Activated T-cell treated with anti-CD3 and anti-CD28 coated beads for 48 hours (primary cell): Measurements from ENCODE around the gene HOXA1.

Experiments used
- DNase-seq: peaks from one replicate; pipeline ENCODE4 v3.0.0-alpha.2; 2020; ENCODE audit warnings: low read depth

HOXA1 gene

DNA sequence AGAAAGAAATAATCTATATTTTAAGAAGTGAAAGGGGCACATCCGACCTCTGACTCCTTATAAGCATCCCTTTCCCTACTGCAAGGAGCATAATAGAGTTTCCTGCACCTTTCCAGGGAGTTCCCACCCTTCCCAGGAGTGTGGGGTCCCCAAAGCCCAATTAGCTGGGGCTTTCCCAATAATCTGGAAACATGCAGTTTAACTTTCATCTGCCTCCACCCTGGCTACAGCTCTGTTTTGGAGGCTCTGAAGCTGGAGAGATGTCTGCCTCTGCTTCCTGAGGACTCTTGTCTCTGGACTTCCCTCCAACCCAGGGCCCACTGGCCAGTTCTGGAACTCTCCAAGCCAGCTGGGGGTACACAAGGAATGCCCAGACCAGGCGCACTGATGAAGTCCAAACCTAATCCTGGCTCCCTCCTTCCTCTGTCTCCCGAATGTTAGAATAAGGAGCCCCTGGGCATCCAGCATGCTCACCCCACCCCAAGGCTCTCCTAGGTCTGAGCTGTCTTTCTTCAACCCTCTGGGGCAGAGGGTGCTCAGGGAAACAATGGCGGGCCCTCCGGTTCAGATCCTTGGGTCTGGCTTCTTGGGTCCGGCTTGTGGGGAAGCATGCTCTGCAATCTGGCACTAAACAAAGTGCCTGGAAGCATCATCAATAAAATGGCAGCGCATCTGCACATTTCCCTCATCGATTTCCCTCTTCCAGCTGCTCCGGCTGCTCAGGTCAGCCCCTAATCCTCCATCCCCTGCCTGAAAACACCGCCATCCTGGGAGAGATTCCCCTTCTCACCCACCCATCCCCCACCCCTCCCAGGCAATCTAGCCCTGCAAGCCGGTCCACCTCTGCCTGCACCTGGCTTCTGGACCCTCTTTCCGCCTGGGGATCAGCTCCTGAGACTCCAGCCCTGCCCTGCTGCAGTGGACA, 21.4 kb upstream of the HOXA1 start:
- DNase-seq, result no peak

DNA sequence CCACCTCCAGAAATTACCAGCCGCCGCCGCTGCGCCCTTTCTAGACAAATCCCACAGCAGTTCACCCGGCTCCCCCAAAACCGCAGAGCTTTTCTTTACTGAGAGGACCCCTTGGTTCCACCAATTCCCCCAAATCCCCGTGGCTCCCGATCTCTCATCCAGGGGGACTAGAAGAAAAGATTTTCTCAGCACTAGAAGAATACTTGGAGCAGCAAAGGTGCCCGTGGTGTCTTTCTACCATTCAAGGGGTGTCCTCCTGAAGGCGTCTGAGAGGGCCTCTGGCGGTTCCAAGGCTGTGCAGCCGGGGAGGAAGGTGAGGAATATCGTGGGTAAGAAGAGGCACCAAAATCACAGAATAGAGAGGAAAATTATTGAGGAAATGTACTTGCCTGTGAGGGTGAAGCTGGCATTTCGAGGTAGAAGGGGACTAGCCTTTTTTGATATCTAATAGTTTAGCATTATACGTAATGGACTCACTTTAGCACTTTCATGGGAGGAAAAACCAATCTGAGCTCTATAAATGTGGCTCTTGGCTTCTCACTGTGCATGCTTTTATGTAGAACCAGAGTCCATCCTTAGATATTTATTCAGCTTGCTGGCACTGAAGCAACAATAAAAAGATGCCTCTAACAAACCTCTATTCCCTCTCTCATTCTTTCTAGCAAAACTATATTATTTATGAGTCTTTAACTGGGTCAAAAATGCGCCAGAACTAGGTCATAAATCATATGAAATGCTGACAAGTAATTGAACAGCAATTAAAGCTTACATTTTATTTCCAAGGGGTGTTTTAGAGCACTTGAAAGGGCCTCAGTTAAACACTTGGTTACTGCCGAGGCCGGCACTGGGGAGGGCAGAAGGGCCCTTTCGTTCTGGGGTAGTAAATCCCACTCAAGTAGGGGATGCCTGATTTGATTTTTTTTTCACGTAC, 20.5 kb upstream of the HOXA1 start:
- DNase-seq, result no peak

DNA sequence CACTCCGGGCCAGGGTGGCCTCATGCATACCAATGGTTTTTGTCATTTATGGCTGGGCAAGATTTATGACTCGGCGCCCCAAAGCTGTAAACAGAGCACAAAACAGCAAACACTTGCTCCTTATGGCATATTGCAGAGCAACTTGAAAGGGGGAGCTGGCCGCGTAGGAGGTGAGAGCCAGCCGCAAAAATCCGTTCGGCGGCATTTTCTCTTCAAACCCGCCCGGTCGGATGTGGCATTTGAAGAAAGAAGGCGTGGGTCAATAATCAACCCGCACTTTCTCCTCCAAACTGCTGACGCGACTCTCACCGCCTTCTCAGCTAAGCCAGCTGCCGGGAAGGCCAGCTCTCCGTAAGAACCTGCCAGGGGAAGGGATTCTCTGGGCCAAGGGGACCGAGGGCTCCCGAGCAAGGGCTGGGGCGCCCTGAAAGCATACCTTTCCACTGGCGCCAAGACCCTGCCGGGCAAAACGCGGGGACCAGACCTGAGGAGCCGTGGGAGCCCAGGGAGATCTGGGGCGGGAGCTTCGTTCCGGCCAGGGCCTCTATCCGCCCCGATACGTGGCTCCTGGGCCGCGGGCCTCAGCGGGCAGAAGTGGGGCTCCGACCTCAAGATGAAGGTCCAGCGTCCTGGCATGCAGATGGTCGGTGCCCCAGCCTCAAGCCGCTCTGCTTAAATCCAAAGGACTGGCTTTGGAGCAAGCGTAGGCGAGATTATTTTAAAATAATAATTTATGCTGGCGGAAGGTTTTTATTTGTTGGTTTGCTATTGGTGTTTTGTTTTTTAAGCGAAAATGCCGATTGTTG, 19.6 kb upstream of the HOXA1 start:
- no peak for DNase-seq

DNA sequence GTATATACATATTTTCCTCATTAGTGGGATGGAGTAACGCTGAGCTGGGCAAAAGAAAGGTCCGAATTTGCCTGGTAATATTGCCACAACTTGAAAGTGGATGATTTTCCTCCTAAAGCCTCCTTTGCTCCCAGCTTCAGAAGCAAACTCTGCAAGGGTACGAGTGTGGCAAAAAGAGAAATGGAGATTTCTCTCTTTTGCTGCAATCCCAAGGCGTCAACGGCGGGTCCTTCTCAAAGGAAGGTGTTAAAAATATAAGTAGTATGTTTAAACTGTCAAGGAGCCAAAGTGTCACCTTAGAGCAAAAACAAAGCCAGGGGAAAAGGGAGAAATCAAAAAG, 19.1 kb upstream of the HOXA1 start:
- DNase-seq, result no peak

DNA sequence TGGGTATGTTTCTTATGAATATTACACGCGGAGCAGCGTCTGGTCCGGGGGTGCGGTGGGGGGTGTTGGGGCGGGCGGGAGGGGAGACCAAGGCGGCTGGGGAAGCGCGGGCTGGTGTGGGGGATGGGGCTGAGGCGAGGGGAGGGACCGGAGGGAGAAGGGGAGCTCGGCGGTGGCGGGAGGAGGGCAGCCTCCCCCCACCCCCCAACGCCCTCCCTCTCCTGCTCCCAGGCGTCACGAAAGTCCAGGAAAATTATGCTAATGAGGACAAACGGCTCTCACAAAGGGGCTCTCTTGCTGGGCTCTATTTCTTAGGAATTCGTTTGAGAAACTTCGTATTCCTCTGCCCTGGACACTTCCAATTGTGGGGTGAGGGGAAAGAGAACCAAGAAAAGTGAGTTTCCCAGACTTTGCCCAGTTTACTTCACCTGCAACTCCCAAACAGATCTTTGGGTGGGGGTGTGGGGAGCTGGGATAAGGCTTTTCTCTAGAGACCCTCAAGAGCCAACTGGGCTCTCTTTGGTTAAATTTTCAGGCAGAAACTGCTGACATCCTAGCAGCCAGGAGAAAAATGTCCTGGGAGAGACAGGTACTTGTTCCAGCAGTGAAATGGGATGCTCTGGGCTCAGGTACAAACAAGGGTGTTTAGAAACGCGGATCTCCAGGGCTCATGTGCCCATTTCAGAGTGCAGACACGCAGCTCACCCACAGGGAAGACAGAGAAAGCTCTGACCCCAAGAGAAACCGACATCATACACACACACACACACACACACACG, 18.4 kb upstream of the HOXA1 start:
- no peak for DNase-seq

DNA sequence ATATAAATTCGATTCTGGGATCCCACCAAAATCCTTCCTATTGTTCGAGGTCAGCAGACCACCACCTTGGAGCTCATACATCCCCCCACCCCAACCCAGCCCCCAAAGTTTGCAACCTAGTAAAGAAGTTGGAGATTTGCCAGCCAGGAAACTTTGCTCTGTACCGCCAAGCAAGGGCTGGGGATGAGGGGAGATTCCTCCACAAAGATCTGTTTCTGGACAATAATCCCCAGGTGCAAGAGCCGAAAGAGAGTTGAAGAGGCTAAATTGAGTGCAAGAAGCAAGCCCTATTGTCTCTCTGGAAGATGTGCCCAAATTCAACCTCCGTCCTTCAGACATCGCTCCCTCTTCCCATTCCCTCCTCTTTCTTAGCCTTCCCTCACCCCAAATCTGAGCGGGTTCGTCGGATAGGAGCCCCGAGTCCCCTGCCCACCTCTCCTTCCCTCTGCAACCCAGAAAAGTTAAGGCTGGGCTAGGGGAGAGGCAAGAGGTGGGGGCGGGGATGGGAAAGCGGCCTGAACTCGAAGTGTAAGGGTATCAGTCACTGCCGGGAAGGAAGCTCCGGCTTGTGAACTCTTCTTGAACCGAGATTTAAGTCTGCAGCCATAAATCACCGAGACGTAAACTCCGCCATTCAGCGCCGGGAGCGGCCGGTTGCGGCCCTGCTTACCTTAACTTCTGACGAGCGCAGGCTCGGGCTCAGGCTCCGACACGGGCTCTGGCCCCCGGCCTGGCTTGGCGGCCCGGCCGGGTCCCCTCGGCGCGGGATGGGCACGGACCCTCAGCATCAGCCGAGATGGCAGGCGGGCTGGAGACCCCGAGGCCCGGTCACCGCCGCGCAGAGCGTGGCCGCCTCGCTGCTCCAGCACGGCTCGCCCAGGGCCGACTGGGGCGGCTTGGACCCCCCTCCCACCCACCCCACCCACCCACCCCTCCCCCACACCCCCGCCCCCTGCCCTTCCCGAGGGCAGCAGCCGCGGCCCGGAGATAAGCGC, 17.5 kb upstream of the HOXA1 start:
- no peak for DNase-seq

DNA sequence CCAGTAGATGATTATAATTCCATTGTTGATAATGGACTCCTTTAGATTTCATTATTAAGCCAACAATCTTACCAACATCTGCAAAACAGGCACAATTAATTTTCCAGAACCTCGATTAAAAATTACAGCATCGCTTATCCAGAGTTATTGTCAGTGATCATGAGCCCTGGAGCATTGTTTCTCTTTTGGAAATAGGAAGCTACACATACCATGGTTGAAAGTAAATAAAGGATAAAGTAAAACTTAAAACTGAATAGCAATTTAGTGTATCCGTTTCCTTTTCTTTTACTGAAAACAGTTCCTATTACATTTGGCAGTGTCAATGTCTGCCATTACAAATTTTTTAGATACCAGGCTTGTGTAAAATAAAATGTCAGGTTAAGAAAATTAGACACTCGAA, 16.6 kb upstream of the HOXA1 start:
- no peak for DNase-seq

DNA sequence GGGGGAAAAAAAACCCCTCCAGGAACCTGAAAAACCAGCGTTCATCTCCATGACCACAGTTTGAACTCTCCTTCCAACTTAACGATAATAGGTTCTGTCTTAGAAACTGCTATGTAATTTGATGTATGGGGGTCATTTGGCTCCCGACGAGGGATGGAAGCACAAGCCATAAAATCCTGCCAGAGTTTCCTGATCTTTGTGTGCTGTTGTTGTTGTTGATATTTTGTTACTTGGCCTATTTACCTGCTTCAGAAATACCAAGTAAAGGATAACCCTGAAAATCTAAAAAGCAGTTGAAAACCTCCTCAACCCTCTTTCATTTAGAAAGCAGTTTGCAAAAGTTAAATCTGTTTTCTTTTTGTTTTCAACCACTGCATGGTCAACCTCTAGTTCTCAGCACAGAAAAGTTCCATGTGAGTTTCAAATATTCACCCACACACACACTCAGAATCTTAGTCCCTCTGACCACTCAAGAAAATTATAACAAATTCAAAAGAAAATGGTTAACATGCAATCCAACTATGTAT, 16.0 kb upstream of the HOXA1 start:
- no peak for DNase-seq

DNA sequence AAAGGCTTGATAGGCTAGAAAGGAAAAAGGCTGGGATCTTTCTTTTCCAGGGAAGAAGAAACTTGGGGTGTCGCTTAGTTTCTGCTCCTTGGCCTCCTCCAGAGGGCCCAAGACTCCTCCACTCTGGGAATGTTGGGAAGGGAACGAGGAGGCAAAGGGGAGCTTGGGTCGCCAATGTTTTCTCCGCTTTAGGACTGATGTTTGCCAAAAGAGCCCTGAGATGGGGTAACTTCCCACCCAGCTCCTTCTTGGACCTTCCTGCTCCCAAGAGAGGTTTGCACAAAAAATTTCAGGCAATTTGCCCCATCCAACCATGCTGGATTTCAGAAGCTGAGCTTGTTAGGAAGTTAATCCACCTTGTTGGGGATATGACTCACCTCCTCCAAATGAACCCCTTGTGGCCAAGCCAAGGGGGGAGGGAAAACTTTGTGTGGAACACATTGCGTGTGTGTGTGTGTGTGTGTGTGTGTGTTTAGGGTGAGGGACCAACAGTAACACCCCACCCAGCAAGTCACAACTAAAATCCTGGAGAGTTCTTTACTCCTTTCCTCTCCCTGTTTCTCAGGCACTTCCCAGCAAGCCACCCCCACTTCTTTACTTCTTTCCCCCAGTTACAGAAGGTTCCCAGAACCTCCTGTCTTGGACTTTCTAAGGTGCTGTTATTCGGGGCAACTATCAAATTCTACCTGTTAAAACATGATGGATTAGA, 15.4 kb upstream of the HOXA1 start:
- DNase-seq, result no peak

DNA sequence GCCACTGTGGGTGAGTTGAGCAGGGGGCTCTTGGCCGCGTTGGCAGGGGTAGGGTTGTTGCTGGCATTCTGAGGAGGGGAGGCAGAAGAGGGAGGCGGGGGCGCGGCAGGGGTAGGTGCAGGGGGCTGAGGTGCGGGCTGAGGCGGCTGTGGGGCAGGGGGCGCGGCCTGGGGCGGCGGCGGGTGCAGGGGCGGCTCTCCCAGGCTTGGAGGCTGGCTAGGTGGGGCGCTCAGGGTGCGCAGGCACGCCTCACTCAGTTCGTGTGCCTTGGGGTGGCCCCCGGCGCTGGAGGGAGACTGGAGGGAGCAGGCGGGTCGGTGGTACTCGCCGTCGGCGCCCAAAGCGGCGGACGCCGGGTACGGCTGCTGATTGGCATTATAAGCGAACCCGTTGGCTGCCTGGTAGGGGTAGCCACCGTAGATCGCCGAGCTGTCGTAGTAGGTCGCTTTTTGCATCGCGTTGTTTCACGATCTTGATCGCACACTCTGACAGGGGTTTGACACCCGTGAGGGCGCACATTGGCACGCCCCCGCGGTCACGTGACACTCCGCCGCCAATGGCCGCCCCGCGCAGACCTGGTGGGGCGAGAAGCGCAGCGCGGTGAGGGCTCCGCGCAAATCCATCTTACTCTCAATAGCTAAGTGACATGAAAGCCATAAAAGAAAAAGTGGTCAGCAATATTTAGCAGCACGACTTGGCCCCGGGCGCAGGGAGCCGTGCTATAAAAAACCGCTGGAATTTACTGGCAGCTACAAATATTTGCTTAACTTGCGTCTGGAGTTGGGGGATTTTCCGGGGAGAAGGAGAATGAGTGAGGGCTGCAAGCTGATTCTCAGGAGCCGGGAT, 14.6 kb upstream of the HOXA1 start:
- no peak for DNase-seq

DNA sequence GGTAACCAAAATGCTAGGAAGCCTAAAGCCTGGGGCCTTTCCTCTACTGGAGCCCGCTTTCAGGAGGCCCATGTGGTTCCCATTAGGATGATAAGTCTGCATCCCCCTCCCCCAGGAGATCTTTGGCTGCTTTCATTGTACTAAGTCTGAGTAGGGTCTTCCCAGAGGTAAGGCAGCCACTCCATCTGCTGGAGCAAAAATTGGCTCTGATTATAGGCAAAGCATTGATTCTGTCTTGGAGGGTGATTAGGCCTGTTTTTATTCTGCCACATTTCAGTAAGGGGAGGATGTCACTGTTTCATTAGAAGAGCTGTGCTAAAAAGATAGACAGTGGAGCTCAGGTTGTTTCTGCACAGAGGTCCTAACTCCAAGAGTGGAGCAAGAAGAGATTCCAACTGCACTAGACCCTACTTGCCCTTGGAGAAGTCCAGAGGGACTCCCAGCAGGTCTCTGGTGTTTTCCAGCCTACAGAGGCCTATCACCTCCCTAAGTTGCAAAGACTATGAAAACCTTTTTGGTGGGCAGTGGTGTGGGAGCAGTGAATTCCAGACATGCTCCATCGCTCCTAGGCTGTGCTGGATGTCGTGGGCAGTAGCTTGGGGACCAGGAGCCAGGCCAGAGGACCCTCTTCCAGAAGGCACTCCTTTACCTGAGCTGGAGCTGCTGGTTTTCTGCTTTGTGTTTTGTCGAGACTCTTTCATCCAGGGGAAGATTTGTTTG, 13.8 kb upstream of the HOXA1 start:
- no peak for DNase-seq

DNA sequence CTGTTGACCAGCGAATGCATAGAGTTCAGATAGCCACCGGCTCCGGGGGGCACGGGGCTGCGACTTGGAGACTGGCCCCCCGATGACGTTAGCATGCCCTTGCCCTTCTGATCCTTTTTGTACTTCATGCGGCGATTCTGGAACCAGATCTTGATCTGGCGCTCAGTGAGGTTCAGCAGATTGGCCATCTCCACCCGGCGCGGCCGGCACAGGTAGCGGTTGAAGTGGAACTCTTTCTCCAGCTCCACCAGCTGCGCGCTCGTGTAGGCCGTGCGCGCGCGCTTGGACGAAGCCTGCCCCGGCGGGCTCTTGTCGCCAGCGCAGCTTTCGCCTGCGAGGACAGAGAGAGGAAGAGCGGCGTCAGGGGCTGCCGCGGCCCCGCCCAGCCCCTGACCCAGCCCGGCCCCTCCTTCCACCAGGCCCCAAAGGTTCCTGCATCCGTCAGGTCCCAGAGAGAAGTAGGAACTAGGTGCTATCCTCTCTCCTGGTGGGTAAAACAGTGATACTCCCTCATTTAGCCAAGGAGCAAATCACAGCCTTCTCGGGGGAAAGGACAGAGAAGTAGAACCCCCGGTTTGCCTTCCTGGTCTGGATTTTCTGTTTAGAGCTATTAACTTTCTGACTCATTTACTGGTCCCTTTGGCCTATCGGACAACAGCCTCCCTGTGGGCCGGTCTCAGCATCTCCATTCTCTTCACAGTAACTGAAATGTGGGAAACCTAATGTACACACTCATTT, 12.8 kb upstream of the HOXA1 start:
- DNase-seq, result no peak

DNA sequence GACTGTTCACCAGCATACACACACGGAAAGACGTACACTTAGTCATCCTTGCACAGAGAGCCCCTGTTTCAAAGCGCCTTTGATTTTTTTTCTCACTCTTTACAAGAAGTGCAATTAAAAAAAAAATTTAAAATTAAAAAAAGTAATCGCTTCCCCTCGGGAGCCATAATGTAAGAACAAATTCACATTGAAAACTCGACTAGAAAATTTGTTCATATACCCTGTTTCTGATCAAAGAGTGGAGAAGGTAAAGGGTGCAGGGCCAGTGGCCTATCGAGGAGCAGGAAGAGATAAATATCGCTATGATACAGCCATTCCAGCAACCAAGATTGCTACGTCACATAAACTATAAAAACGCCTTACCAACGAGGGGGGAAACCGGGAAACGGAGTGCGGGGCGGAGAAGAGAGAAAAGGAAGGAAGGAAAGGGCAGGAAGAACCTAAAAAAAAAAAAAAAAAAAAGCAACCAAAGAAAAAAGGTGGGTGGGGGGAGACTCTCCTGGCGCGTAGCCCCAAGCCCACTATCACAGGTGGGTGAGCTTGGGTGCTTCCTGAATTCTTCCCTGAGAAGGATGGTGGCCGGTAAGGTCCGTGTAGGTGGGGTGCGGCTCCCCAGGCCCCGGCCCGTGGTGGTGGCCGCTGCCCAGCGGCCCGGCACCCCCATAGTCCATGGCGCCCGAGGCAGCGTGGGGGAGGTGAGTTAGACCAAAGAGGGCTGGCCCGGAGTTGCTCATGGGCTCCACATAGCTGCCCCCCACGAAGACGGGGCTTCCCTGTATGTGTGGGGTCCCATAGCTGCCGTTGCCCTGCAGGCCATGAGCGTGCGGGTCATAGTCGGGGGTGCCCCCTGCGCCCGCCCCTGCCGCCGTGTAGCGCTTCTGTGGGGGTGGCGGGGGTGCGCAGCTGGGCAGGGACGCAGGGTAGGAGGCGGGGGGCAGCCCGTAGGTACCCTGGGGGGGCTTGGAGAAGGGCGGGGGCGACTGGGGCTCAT, 11.9 kb upstream of the HOXA1 start:
- no peak for DNase-seq

DNA sequence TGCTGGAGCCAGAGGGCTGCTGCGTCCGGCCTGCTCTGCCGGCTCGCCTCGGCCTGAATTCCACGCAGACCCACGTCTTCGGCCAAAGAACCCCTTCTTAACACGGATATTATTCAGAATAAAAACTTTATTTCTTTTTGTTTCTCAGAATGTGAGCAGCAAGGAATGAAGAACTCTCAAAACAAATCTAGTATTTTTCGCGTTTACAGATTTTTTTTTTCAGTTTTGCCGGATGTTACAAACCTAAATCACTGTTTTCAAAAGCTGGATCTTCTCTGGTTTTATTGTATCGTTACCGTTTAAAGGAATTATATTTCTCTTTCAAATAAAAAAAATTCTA, 11.1 kb upstream of the HOXA1 start:
- DNase-seq, result no peak

DNA sequence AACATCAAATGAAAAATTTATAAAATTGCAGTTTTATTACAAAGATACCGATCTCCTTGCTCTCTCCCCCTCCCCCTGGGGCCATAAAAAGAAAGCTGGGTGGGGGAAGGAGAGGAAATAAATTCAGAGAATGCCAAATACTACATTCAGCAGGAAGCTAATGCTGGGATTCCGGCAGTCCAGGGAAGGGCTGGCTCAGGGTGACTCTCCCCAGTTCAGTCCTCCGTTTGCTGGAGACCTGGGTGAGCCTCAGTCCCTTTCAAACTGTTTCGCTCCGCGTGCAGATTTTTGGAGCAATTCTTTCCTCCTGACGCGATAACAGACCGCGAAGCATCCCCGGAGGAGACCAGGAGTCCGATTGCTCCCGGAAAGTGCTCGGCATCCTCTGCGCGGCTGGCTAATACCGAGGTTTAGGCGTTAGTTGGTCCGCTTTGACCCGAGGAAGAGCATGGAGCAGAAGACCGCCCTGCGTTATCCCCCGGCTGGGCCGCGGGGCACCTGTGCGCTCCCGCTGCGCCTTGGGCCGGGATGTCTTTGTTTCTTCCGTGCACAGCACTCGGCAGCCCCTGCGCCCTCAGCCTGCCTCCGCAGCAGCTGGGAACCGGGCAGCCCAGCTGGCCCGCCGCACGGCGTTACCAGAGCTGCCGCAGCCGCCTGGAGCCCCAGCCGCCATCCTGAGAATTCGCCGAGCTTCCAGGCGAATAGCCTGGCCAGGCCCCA, 10.5 kb upstream of the HOXA1 start:
- DNase-seq, result no peak
